Measurements from ENCODE around the gene PAQR9. TPM values are rescaled to one million over a fixed set of nuclear protein-coding genes. Genes with fewer than 3 reads are reported as not detected.
"Not testable (repeated sequence)": the region's sequence is repeated elsewhere in the genome, so short reads cannot be mapped to it uniquely, and the experiment has no call there.

Gene PAQR9, protein sequence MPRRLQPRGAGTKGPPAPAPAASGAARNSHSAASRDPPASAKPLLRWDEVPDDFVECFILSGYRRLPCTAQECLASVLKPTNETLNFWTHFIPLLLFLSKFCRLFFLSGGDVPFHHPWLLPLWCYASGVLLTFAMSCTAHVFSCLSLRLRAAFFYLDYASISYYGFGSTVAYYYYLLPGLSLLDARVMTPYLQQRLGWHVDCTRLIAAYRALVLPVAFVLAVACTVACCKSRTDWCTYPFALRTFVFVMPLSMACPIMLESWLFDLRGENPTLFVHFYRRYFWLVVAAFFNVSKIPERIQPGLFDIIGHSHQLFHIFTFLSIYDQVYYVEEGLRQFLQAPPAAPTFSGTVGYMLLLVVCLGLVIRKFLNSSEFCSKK
- total RNA-seq (2014; rRNA removed; shearing (Covaris generic)): 0.12 and 0.59 TPM in 2 replicates

DNA sequence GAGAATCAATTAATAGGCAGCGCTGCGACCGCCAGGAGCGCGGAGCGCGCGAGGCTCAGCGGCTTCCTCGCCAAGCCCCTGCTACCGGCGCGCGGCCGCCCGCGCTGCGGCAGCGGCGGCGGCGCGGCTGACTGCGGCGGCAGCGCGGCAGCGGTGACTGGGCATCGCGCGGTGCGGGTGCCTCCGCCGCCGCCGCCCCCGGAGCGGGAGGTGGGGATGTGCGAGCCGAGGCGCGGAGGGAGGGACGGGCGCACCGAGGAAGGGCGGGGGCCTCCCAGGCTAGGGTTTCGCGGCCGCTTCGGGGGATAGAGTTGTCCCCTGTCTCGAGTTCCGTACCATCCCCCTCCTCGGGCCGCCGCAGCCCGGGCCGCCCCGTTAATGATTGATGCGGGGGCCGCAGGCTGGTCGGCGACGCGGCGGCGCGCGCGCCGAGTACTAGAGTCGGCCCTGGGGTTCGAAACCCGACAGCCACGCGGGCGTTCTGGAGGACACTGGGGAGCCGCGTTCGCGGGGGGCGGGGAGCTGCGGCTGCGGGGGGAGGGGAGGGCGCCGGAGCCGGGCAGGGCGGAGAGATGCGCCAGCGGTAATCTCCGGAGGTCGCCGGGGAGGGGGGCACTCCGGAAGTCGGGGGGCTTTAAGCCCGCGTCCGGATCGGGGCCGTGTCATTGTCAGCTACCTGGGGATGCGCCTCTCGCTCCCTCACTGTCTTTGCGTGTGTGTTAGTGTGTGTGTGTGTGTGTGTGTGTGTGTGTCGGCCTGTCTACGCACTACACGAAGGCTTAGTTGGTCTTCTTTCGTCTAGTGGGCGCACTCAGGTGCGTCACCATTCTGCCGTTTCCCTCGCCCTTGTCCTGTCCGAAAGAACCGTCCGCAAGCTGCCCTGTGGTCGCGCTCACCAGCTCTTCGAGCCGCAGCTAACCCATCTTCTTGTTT, at the start of gene PAQR9:
Gene PAQR9, minus strand, starts transcription at position 159 of the 933 bp plus-strand sequence. CDS start 338 bp downstream, outside the sequence.
- peak; percentile 23 for DNase-seq (ENCODE audit: low read depth)

DNA sequence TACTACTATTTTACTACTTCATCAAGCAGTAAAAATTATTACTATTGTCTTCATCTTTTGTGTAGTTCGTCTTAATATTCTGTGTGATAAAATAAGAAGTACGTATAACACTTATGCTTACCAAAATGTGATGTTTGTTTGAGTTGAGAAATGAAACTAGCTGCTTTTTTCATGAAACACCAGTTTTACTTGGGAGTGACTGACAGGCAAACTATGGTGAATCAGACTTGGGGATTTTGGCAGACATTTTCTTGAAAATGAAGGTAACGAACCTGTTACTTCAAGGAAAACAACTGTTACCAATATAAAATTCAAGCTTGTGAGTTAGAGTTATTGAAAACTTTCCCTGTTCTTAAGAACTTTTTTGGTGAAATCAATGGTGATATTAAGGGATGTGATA, 48.2 kb upstream of the PAQR9 start:
- DNase-seq (ENCODE audit: low read depth): no peak

DNA sequence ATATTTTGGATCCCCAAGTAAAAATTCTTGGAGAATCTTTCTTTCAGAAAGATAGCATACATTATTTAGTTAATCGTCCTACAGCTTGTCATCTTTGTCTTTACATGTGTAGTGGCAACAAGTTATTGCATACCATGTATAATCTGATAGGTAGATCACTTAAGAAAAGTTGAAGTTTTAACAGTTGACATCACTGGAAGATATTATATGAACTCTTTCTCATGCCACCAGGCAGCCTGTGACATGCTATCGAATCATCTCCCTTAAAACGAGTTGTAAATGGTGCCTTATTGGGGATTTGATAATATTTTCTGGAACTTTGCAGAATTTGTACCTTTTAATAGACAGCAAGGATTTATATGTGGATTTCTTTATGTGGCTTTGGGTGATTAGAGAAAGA, 46.5 kb upstream of the PAQR9 start:
- peak; percentile 18 for DNase-seq (ENCODE audit: low read depth)

DNA sequence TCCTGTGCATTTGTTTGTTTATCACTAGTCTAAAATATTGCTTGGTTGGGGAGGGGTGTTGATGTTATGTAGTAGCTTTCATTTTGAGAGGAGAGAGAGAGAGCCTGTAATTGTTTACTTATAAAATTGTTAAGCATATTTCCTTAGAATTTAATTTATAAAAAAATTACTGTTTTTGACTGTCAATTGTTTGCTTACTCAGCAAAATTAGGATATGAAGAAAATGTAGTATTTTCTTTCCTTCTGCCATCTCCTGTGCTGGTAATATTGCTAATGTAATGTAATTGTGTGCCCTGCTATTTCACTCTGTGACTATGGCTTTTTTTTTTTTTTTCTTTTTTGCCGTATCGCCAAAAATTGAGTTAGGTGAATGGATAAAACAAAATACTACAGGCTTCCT, 41.3 kb upstream of the PAQR9 start:
- no peak for DNase-seq (ENCODE audit: low read depth)

GRCh38 chr3:143002727-143003126, 39.3 kb upstream of the PAQR9 start:
- no peak for DNase-seq (ENCODE audit: low read depth)

DNA sequence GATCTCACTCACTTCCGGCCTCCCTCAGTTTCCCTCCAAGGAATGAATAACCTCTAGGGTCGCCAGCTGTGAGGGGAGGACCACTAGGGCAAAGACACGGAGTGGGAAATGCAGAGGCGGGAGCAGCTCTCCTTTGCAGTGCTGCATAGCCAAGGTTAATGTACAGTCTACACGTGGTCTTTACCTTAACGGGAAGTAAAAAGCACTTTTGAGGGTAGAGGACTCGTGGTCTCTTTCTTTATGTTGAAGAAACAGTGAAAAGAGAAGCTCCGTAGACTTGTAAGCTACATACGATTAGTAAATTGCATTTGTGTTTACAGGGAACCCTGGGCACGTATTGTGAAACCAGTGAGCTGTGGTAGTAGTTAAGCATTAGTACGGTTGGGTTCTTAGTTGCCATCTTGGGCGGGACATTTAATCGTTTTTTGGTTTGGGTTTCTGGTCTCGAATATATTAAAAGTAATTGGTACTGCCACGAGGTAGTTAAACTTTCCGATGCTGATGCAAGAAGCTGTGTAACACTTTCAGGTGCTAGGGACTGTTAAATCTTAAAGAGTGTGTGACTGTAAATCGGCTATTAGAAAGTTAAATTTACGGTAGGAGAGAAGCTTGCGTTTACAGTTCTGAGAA, 38.7 kb upstream of the PAQR9 start:
- peak; percentile 59 for DNase-seq (ENCODE audit: low read depth)

DNA sequence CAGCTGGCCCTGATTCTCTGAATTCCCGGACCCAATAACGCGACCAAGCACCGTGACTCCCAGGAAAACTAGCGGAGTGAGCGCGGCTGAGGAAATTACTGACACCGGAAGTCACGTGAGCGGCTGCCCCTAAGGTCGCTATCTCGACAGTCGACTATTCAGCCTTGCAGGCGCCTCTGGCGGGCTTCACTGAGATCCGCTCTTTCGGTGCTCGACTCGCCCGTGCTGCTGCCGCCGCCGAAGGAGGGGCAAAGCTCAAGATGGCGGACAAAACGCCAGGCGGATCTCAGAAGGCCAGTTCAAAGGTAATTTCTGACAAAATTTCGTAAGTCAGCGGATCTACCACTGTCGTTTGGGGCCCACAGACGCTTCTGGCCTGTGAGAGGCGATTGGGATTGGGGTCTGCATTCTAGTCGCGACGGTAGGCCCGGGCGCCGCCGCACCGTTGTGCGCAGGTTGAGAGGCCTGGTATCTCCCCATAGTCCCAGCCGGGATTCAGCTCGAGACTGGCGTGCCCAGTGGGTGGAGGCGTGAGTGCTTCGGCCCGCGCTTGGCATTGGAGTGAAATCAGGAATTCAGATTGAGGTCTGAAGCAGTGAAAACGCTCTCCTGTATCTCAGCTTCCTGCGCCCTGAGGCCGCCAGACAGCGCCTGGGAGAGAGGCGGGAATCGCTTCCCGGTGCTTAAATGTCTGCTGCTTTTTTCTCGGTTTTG, 38.1 kb upstream of the PAQR9 start, which contains the start of gene U2SURP:
Gene U2SURP, plus strand, starts transcription at position 202 of the 714 bp plus-strand sequence. Its CDS starts 59 bp downstream, at position 261.
- peak; percentile 100 for DNase-seq (ENCODE audit: low read depth)

- no peak for DNase-seq (ENCODE audit: low read depth)
Measured at GRCh38 chr3:143001034-143001368, 37.5 kb upstream of the PAQR9 start.

DNA sequence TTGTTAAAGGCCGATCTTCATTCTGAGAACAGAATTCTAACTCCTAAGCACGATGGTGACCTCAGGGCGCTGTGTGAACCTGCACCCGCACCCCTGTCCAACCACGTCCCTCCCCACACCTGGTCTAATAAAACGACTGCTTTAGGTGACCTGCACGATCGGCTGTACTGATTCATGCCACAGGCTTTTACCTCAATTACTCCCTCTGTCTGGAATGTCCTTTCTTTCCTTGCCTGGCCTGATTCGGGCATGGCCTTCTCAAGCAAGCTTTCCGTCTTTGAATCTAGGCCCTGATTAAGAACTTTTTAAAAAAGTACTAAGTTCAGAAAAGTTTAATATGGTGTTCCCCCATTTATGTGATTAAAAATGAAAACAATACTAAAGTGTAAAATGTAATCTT, 37.1 kb upstream of the PAQR9 start:
- DNase-seq (ENCODE audit: low read depth): peak; percentile 87

- DNase-seq (ENCODE audit: low read depth): peak; percentile 38
Measured at GRCh38 chr3:142999881-143000280, 36.4 kb upstream of the PAQR9 start.

DNA sequence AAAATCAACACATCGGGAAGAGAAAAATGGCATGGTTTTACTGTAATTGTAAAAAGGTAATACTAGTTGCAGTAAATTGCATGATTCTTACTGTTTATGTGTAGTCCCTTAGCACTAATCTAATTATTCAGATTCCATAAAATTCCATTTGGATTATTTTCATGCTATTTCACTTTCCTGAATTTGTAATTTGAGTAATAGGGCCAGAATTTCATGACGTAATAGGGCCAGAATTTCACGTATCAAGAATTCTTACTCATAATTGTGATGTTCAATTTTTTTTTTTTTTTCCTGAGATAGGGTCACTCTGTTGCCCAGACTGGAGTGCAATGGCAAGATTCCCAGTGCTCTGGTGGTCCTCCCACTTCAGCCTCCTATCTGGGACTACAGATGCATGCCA, 35.0 kb upstream of the PAQR9 start:
- peak; percentile 64 for DNase-seq (ENCODE audit: low read depth)

GRCh38 chr3:142997330-142997729, 33.9 kb upstream of the PAQR9 start:
- DNase-seq (ENCODE audit: low read depth): peak; percentile 43

DNA sequence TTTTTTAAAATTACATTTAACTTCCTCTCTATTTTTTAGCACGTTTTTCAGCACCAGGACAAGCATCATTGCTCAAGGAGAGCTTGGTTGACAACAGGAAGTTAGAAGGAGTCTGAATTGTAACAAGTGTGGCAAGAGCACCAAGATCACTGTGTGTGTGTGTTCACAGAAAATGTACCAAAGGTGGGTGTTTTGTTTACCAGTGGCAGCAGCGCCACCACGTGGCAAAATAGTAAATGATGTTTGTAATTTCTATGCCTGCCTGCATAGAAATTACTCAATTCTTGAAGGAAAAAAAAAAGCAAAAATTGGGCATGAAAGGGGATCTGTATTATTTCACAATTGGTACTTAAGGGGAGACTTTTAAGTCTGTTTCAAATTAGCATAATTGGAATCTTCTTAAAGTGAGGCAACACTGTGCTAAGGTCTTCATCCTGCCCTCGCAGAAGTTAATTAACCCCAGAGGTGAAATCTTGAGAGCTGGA, 30.5 kb upstream of the PAQR9 start:
- DNase-seq (ENCODE audit: low read depth): peak; percentile 76

GRCh38 chr3:142992323-142992722, 28.8 kb upstream of the PAQR9 start:
- no peak for DNase-seq (ENCODE audit: low read depth)

- no peak for DNase-seq (ENCODE audit: low read depth)
Measured at GRCh38 chr3:142990721-142991120, 27.2 kb upstream of the PAQR9 start.

DNA sequence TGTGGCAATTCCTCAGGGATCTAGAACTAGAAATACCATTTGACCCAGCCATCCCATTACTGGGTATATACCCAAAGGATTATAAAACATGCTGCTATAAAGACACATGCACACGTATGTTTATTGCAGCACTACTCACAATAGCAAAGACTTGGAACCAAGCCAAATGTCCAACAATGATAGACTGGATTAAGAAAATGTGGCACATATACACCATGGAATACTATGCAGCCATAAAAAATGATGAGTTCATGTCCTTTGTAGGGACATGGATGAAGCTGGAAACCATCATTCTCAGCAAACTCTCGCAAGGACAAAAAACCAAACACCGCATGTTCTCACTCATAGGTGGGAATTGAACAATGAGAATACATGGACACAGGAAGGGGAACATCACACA, 25.4 kb upstream of the PAQR9 start:
- not testable (repeated sequence) for DNase-seq (ENCODE audit: low read depth)

DNA sequence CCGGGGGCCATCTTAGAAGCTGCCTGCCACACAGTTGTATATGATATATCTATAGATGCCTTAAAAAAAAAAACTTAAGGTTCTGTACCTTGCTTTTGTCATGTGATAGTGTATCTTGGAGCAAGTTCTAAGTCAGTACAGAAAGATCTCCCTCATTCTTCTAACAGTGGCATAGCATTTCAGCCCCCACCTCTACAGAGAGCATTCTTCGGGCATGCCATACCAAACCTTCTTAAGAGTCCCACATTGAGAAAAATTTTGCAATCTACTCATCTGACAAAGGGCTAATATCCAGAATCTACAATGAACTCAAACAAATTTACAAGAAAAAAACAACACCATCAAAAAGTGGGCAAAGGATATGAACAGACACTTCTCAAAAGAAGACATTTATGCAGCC, 24.7 kb upstream of the PAQR9 start:
- DNase-seq (ENCODE audit: low read depth): not testable (repeated sequence)

- peak; percentile 31 for DNase-seq (ENCODE audit: low read depth)
Measured at GRCh38 chr3:142987707-142988106, 24.2 kb upstream of the PAQR9 start.

- DNase-seq (ENCODE audit: low read depth): peak; percentile 64
Measured at GRCh38 chr3:142987080-142987700, 23.7 kb upstream of the PAQR9 start.

DNA sequence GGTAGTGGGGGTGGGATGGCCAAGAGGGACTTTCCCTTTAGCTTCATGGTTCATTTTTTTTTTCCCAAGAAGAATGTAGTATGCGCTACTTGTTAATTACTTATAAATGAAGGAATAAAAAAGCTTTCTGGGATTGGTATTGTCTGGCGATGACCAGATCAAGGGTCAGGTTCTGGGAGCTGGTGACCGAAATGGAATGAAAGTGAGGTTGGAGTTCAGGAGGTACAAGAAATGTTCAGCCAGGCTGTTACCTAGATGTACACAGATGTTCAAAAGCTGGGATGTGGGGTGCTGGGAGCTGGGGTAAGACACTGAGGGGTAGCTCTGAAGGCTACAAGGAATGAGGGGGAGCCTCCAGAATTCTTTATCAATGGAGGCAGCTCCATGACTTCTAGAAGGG, 20.8 kb upstream of the PAQR9 start:
- no peak for DNase-seq (ENCODE audit: low read depth)

DNA sequence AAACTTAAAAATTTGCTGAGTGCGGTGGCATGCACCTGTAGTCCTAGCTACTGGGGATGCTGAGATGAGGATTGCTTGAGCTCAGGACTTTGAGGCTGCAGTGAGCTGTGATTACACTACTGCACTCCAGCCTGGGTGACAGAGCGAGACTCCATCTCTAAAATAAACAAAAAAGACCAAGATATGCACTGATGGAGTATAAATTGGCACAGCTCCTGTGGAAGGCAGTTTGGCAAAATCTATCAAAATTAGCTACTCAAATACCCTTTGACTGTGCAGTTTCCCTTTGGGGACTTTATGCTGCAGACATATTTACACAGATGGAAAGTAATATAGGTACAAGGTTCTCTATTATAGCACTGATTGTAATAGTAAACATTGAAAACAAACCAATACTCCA, 19.8 kb upstream of the PAQR9 start:
- DNase-seq (ENCODE audit: low read depth): no peak
